Smooth muscle cell (in vitro differentiated cells): ENCODE results near the gene OSCP1. TPM values are rescaled to one million over a fixed set of nuclear protein-coding genes. Genes with fewer than 3 reads are reported as not detected.

Experiments used
- DNase-seq: peaks from one replicate; lab custom pipeline; 2025; ENCODE audit not compliant: unreplicated experiment; lab: John Stamatoyannopoulos, UW
- H2AFZ ChIP-seq: fragments of 200-600 bp; sonication (generic); 2 replicates; pipeline ENCODE4 v1.6.0; 2016; ENCODE audit warnings: antibody characterized with exemption, low read depth, mild to moderate bottlenecking
- H3F3A ChIP-seq: fragments of 200-600 bp; sonication (generic); 2 replicates; pipeline ENCODE4 v1.6.0; 2017; ENCODE audit warnings: antibody characterized with exemption, low read depth
- H3K27ac ChIP-seq: fragments of 200-600 bp; sonication (generic); 2 replicates; pipeline ENCODE4 v1.5.1; 2016; ENCODE audit warnings: low read depth, mild to moderate bottlenecking
- H3K27me3 ChIP-seq: fragments of 200-600 bp; sonication (generic); 2 replicates; pipeline ENCODE4 v1.6.1; 2016; ENCODE audit warnings: low read depth, mild to moderate bottlenecking
- H3K36me3 ChIP-seq: fragments of 200-600 bp; sonication (generic); 2 replicates; pipeline ENCODE4 v1.5.1; 2016; ENCODE audit warnings: low read depth
- H3K4me1 ChIP-seq: fragments of 200-600 bp; sonication (generic); 2 replicates; pipeline ENCODE4 v1.5.1; 2016; ENCODE audit warnings: low read depth
- H3K4me2 ChIP-seq: fragments of 200-600 bp; sonication (generic); 2 replicates; pipeline ENCODE4 v1.6.0; 2016; ENCODE audit warnings: mild to moderate bottlenecking
- H3K4me3 ChIP-seq: fragments of 200-600 bp; sonication (generic); 2 replicates; pipeline ENCODE4 v1.5.1; 2016; ENCODE audit warnings: mild to moderate bottlenecking
- H3K79me2 ChIP-seq: fragments of 200-600 bp; sonication (generic); 2 replicates; pipeline ENCODE4 v1.6.0; 2016; ENCODE audit warnings: low read depth, mild to moderate bottlenecking
- H3K9ac ChIP-seq: fragments of 200-600 bp; sonication (generic); 2 replicates; pipeline ENCODE4 v1.6.0; 2016; ENCODE audit warnings: low read depth
- H3K9me3 ChIP-seq: fragments of 200-600 bp; sonication (generic); replicated peaks from 2 replicates; pipeline ENCODE4 v1.5.1; 2016; ENCODE audit warnings: low read depth
- H4K20me1 ChIP-seq: fragments of 200-600 bp; sonication (generic); 2 replicates; pipeline ENCODE4 v1.6.0; 2016; ENCODE audit warnings: low read depth
- CTCF ChIP-seq: fragments of 200-600 bp; sonication (generic); IDR thresholded peaks from 2 replicates; pipeline ENCODE4 v1.5.1; 2017; ENCODE audit warnings: borderline replicate concordance, mild to moderate bottlenecking, antibody characterized with exemption; ENCODE audit not compliant: insufficient read depth, poor library complexity, severe bottlenecking
- WGBS: methylation state at CpG from one replicate; pipeline ENCODE4 v1.1.7; 2016; ENCODE audit warnings: low lambda C conversion rate; 5-methylcytosine and 5-hydroxymethylcytosine counted together
- polyA plus RNA-seq: library from polyadenylated mRNA; unstranded; fragments of >200 nt; fragmentation: Nextera tagmentation; extraction: Ambion mirVana; gene quantifications from 2 replicates; pipeline ENCODE4 v1.2.1, GENCODE V29; 2016
- total RNA-seq: library from RNA; depleted of rRNA; stranded (reverse); fragments of >200 nt; gene quantifications from 2 replicates; pipeline ENCODE4 v1.2.3, GENCODE V29; 2014

Gene OSCP1
- total and polyA plus RNA-seq, 2 experiments from 2014 or later = 10.7 to 13.5 TPM

- Histone ChIP-seq H3K9ac (no peak overlapping the region), H3K79me2 (peaks cover 13% of the 10 kb centered on the region), H3K27ac (no peak overlapping the region), H3K4me3 (no peak overlapping the region), H3K4me2 (no peak overlapping the region), H2AFZ (no peak overlapping the region), H3F3A (no peaks in the 10 kb centered on the region), H4K20me1 (no peaks in the 10 kb centered on the region), H3K27me3 (no peaks in the 10 kb centered on the region), H3K9me3 (no peaks in the 10 kb centered on the region), H3K4me1 (peaks cover 4% of the 10 kb centered on the region), H3K36me3 (peaks cover 9% of the 10 kb centered on the region)
- 90% methylated on average over 3 of the region's 3 CpGs for WGBS
- DNase-seq = no peak
- no peak for TF ChIP-seq CTCF
Measured at GRCh38 chr1:36458910-36459309, 8.7 kb upstream of the OSCP1 start.

DNA sequence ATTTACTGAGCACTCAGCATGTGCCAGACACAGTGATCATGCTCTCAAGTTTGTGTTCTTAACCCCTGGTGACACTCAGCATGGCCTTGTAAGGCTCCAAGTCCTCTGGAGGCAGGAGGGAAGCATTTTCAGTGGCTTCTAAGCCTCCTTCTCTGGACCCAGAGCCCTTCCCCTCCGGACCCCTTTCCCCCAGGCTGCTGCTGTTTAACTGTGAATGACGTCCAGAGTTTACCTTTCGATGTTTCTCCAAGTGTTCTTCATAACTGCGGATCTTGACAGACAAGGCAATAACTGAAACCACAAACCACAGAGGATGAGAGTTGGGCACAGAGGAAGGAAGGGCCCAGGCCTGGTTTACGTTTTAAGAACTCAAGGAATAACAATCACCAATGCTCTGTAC lies 7.4 kb upstream of the OSCP1 start:
- Histone ChIP-seq H3K9ac (no peak overlapping the region), H3K9me3 (no peaks in the 10 kb centered on the region), H3K36me3 (peaks cover 9% of the 10 kb centered on the region), H3K4me3 (no peak overlapping the region), H3F3A (no peaks in the 10 kb centered on the region), H3K4me2 (no peak overlapping the region), H3K4me1 (no peaks in the 10 kb centered on the region), H4K20me1 (no peaks in the 10 kb centered on the region), H3K79me2 (peaks cover under 1% of the 10 kb centered on the region), H2AFZ (no peak overlapping the region), H3K27me3 (no peaks in the 10 kb centered on the region), H3K27ac (no peak overlapping the region)
- 82% methylated on average over 5 of the region's 5 CpGs for WGBS
- TF ChIP-seq CTCF = no peak
- DNase-seq = no peak

DNA sequence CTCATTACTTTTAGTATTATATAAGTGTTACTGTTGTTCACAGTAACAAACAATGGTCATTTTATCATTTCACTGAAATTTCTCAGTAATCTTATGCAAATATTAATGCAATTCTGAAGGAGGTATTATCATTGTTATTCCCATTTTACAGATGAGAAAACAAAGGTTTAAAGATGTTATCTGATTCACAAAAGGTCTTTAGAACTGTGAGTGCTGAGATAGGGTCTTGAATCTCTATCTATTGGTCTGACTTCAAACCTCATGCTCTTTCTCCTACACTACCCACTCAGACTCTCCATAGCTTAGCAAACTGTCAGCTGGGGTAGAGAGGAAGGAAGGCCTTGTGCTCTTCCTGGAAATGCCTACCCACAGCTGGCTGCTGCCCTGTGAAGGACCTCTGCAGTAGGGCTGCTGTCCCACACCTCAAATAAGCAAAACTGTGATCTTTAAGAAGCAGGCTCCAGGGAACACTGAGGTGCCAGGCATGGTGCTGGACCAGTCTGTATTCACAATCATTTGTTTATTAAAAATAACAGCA lies 6.2 kb upstream of the OSCP1 start:
- no peak for TF ChIP-seq CTCF
- no peak overlapping the region for H3K4me3 ChIP-seq

GRCh38 chr1:36455386-36455785 lies 5.1 kb upstream of the OSCP1 start:
- WGBS = 86% methylated on average over 1 of the region's 1 CpG
- no peak for DNase-seq
- H3K36me3 ChIP-seq = peaks cover 4% of the 10 kb centered on the region

More for the DNA sequence above, 6.2 kb upstream of the OSCP1 start:
- no peaks in the 10 kb centered on the region for H3K27me3 ChIP-seq
- no peaks in the 10 kb centered on the region for H3K79me2 ChIP-seq
- no peak overlapping the region for H2AFZ ChIP-seq
- no peak overlapping the region for H3K27ac ChIP-seq
- H4K20me1 ChIP-seq = no peaks in the 10 kb centered on the region
- H3K9me3 ChIP-seq = no peaks in the 10 kb centered on the region
- peaks cover 9% of the 10 kb centered on the region for H3K36me3 ChIP-seq
- H3K4me2 ChIP-seq = no peak overlapping the region
- no peaks in the 10 kb centered on the region for H3K4me1 ChIP-seq
- no peak overlapping the region for H3K9ac ChIP-seq
- no peak for DNase-seq
- H3F3A ChIP-seq = no peaks in the 10 kb centered on the region

More at GRCh38 chr1:36455386-36455785, 5.1 kb upstream of the OSCP1 start:
- no peaks in the 10 kb centered on the region for H4K20me1 ChIP-seq
- no peak overlapping the region for H2AFZ ChIP-seq
- no peak overlapping the region for H3K27ac ChIP-seq
- no peaks in the 10 kb centered on the region for H3K79me2 ChIP-seq
- H3K4me2 ChIP-seq = no peak overlapping the region
- H3K4me3 ChIP-seq = no peak overlapping the region
- H3K4me1 ChIP-seq = no peaks in the 10 kb centered on the region
- H3F3A ChIP-seq = no peaks in the 10 kb centered on the region
- no peaks in the 10 kb centered on the region for H3K27me3 ChIP-seq
- no peak for TF ChIP-seq CTCF
- H3K9me3 ChIP-seq = no peaks in the 10 kb centered on the region
- no peak overlapping the region for H3K9ac ChIP-seq
